ENCODE data around the gene KIF13A. TPM values are rescaled to one million over a fixed set of nuclear protein-coding genes. Genes with fewer than 3 reads are reported as not detected.

KIF13A gene
- 1.2 and 1.4 TPM in 2 replicates for total RNA-seq (2013; cell fraction: nucleolus; rRNA removed)
- total RNA-seq (2014; rRNA removed) (0.11 and 0.23 TPM in 2 replicates), total RNA-seq (2014; rRNA removed; fragmentation: Illumina TruSeq; extraction: Trizol) (0.13 and 0.32 TPM in 2 replicates), total RNA-seq (2021) (0.26 and 0.53 TPM in 2 replicates), polyA plus RNA-seq (2011; rRNA removed) (0.08 and 0.17 TPM in 2 replicates), polyA plus RNA-seq (2014; fragmentation: Illumina TruSeq; extraction: Trizol) (0.15 and 0.51 TPM in 2 replicates), polyA plus RNA-seq (2014; fragmentation: Nextera tagmentation; extraction: Ambion mirVana) (under 1 TPM; 0.02 to 0.07 TPM), polyA plus RNA-seq (2014; rRNA removed) (0.13 and 0.71 TPM in 2 replicates), polyA plus RNA-seq (2016; fragmentation: Nextera tagmentation; extraction: Ambion mirVana) (not detected), polyA minus RNA-seq (2011; rRNA and poly(A)+ RNA removed) (0.10 and 1.0 TPM in 2 replicates), Bru-seq, nascent RNA (percentile 23 among the genes with signal in this experiment), BruChase-seq, experiment 1, labeled RNA remaining after a 6-hour chase (percentile 23 among the genes with signal in this experiment), BruChase-seq, experiment 2, labeled RNA remaining after a 2-hour chase (percentile 22 among the genes with signal in this experiment)
- 0.26 TPM for polyA plus RNA-seq (2011; ENCODE audit: low read depth)
- polyA plus RNA-seq (2011; cell fraction: cytosol; rRNA removed), result 0.10 TPM in 2 replicates
- 0.04 and 0.06 TPM in 2 replicates for polyA plus RNA-seq (2011; cell fraction: nucleus; rRNA removed)
- 0.17 and 0.19 TPM in 2 replicates for polyA plus RNA-seq (2012)
- polyA minus RNA-seq (2011; cell fraction: cytosol; rRNA and poly(A)+ RNA removed), result 0.21 TPM in 1 of 2 replicates, not detected in the other
- polyA minus RNA-seq (2011; cell fraction: nucleus; rRNA and poly(A)+ RNA removed), result 0.12 and 0.77 TPM in 2 replicates
- long read RNA-seq, experiment 1, result 0 reads
- long read RNA-seq, experiment 2, partial matches to known transcripts, result 0 of 1 reads
- long read RNA-seq, experiment 2, other reads (novel, unspliced or antisense), result 1 of 1 reads

DNA sequence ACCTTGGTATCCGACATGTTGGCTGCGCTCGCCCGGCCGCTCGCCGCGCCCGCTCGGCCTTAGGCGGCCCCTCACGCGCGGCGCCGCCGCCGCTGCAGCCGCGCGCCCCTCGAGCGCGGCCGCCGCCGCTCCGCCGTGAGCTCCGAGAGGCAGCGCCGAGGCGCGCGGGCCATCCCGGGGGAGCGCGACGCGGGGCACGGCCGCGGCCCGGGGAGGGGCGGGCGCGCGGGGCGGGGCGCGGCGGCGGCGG is at the start of gene KIF13A:
Gene KIF13A, minus strand, starts transcription at position 189 of the 250 bp plus-strand sequence. Its CDS starts 172 bp downstream, at position 17.
- ATAC-seq, result no peak; the same call in 2 of the 3 replicates
- Histone ChIP-seq H2AFZ (ENCODE audit: control insufficient read depth, low read depth, low read length) (peak within 1 kb of the TSS; percentile 47), H3K79me2 (ENCODE audit: control insufficient read depth, insufficient read depth, low read length) (no peaks in the 10 kb centered on the region), H3K4me1 (ENCODE audit: control insufficient read depth, insufficient read depth, low read length) (peaks cover 6% of the 10 kb centered on the region), H3K9ac (ENCODE audit: control insufficient read depth, insufficient read depth, low read length) (no peak within 1 kb of the TSS), H3K27ac (ENCODE audit: control insufficient read depth, insufficient read depth) (no peak within 1 kb of the TSS), H3K9me3 (replicated peaks; ENCODE audit: control insufficient read depth, insufficient read depth, low read length) (no peaks in the 10 kb centered on the region), H3K27me3 (replicated peaks in 1 of 2; ENCODE audit: control insufficient read depth in 2 of 2, insufficient read depth in 2 of 2, low read length in 1 of 2) (peaks cover 6 to 21% of the 10 kb centered on the region in 2 experiments), H3K4me3 (peak within 1 kb of the TSS; percentile 68; the same call in 1 of the 2 replicates), H3K36me3 (ENCODE audit: control insufficient read depth in 2 of 2, insufficient read depth in 2 of 2, low read length in 1 of 2) (no peaks in the 10 kb centered on the region), H3K4me2 (ENCODE audit: control insufficient read depth, insufficient read depth) (peak within 1 kb of the TSS; percentile 77), H4K20me1 (ENCODE audit: control insufficient read depth, insufficient read depth) (no peaks in the 10 kb centered on the region)
- in situ Hi-C loops (cut with MboI), result no loop called here
- DNase-seq (ENCODE audit: low read depth, low spot score), result no peak
- FAIRE-seq, result no peak
- no TSS peak for BruUV-seq (replicated peaks)
- WGBS (ENCODE audit: insufficient coverage, insufficient replicate concordance, low lambda C conversion rate, missing lambda C conversion rate), result under 1% methylated on average over 18 of the region's 54 CpGs
- ChIA-PET CTCF (no interaction called here), SMC1A (ENCODE audit: uncharacterized antibody, unreplicated experiment) (no interaction called here), RAD21 (ENCODE audit: unreplicated experiment) (interaction anchor here (0.6 kb wide), 1 partner anchor 273 kb away, joined by 3 read pairs; no protein-coding TSS in a partner anchor), POLR2A (no interaction called here)
- intact Hi-C loops (cut with micrococcal nuclease; ENCODE audit: unreplicated experiment), result loop anchor here (5.0 kb wide), 3 partner anchors 105 to 280 kb away; partner anchors contain the start of genes NHLRC1 and NUP153
- TF ChIP-seq ZNF274 (IDR thresholded peaks at IDR 0.05; ENCODE audit: insufficient read depth, insufficient read length) (no peak), CREM (IDR thresholded peaks at IDR 0.05; ENCODE audit: low read depth) (no peak), EED (IDR thresholded peaks at IDR 0.05; ENCODE audit: low read depth) (no peak), TCF7 (IDR thresholded peaks at IDR 0.05; ENCODE audit: borderline replicate concordance) (no peak)
- TF ChIP-seq, protein P1, sequence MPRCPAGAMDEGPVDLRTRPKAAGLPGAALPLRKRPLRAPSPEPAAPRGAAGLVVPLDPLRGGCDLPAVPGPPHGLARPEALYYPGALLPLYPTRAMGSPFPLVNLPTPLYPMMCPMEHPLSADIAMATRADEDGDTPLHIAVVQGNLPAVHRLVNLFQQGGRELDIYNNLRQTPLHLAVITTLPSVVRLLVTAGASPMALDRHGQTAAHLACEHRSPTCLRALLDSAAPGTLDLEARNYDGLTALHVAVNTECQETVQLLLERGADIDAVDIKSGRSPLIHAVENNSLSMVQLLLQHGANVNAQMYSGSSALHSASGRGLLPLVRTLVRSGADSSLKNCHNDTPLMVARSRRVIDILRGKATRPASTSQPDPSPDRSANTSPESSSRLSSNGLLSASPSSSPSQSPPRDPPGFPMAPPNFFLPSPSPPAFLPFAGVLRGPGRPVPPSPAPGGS (IDR thresholded peaks at IDR 0.05; ENCODE audit: borderline replicate concordance, insufficient read depth, low read depth, low read length, poor library complexity, severe bottlenecking), result no peak
- TF ChIP-seq, protein P2, sequence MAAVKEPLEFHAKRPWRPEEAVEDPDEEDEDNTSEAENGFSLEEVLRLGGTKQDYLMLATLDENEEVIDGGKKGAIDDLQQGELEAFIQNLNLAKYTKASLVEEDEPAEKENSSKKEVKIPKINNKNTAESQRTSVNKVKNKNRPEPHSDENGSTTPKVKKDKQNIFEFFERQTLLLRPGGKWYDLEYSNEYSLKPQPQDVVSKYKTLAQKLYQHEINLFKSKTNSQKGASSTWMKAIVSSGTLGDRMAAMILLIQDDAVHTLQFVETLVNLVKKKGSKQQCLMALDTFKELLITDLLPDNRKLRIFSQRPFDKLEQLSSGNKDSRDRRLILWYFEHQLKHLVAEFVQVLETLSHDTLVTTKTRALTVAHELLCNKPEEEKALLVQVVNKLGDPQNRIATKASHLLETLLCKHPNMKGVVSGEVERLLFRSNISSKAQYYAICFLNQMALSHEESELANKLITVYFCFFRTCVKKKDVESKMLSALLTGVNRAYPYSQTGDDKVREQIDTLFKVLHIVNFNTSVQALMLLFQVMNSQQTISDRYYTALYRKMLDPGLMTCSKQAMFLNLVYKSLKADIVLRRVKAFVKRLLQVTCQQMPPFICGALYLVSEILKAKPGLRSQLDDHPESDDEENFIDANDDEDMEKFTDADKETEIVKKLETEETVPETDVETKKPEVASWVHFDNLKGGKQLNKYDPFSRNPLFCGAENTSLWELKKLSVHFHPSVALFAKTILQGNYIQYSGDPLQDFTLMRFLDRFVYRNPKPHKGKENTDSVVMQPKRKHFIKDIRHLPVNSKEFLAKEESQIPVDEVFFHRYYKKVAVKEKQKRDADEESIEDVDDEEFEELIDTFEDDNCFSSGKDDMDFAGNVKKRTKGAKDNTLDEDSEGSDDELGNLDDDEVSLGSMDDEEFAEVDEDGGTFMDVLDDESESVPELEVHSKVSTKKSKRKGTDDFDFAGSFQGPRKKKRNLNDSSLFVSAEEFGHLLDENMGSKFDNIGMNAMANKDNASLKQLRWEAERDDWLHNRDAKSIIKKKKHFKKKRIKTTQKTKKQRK (IDR thresholded peaks at IDR 0.05; ENCODE audit: low read depth, low read length), result no peak
- TF ChIP-seq, protein P3, sequence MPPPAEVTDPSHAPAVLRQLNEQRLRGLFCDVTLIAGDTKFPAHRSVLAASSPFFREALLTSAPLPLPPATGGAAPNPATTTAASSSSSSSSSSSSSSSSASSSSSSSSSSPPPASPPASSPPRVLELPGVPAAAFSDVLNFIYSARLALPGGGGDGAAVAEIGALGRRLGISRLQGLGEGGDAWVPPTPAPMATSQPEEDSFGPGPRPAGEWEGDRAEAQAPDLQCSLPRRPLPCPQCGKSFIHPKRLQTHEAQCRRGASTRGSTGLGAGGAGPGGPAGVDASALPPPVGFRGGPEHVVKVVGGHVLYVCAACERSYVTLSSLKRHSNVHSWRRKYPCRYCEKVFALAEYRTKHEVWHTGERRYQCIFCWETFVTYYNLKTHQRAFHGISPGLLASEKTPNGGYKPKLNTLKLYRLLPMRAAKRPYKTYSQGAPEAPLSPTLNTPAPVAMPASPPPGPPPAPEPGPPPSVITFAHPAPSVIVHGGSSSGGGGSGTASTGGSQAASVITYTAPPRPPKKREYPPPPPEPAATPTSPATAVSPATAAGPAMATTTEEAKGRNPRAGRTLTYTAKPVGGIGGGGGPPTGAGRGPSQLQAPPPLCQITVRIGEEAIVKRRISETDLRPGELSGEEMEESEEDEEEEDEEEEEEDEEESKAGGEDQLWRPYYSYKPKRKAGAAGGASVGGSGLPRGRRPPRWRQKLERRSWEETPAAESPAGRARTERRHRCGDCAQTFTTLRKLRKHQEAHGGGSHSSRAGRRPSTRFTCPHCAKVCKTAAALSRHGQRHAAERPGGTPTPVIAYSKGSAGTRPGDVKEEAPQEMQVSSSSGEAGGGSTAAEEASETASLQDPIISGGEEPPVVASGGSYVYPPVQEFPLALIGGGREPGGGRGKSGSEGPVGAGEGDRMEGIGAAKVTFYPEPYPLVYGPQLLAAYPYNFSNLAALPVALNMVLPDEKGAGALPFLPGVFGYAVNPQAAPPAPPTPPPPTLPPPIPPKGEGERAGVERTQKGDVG (CRISPR knock-in tag; IDR thresholded peaks at IDR 0.05), result no peak

Measured in GM12878 (cell line).